Natural killer cell (primary cell): ENCODE measurements around the gene MAGEA4. TPM values are rescaled to one million over a fixed set of nuclear protein-coding genes. Genes with fewer than 3 reads are reported as not detected.

Experiments
- ATAC-seq, 3 donors: fragments of 150-1000 bp in 2 of 3; fragments of 200-7000 bp in 1 of 3; cut with Tn5 transposase; 1 replicate in 1 of 3; 2 replicates in 2 of 3; pipeline ENCODE4 v1.10.0; 2021; ENCODE audit warnings: mild to moderate bottlenecking in 2 of 3, moderate library complexity in 2 of 3
- DNase-seq, 2 donors: peaks; one replicate each; pipeline versions ENCODE4 v3.0.0 to v3.0.0-alpha.2; 2013 to 2021; ENCODE audit warnings: mixed read lengths in 1 of 2
- H3K27ac ChIP-seq: one replicate; pipeline ENCODE4 v1.5.1; 2013; ENCODE audit warnings: mild to moderate bottlenecking, low read length
- H3K27me3 ChIP-seq: one replicate; pipeline ENCODE4 v1.6.1; 2013; ENCODE audit warnings: low read length; ENCODE audit not compliant: control insufficient read depth, insufficient read depth
- H3K36me3 ChIP-seq: one replicate; pipeline ENCODE4 v1.6.1; 2013; ENCODE audit warnings: low read length; ENCODE audit not compliant: control insufficient read depth, insufficient read depth
- H3K4me1 ChIP-seq: one replicate; pipeline ENCODE4 v1.6.1; 2013; ENCODE audit warnings: low read length; ENCODE audit not compliant: control insufficient read depth, insufficient read depth
- H3K4me3 ChIP-seq: one replicate; pipeline ENCODE4 v1.5.1; 2013; ENCODE audit warnings: low read length
- H3K9me3 ChIP-seq: one replicate; pipeline ENCODE4 v1.6.1; 2013; ENCODE audit warnings: low read length; ENCODE audit not compliant: control insufficient read depth, insufficient read depth
- H3K27ac Mint-ChIP-seq, 2 donors: one replicate each; pipeline ENCODE4 v1.8.0; 2022; ENCODE audit warnings: mild to moderate bottlenecking in 2 of 2, mixed read lengths in 2 of 2, moderate library complexity in 1 of 2
- H3K27me3 Mint-ChIP-seq, 2 donors: one replicate each; pipeline ENCODE4 v1.8.0; 2022; ENCODE audit warnings: low read depth in 2 of 2, mixed read lengths in 2 of 2
- H3K36me3 Mint-ChIP-seq: one replicate; pipeline ENCODE4 v1.8.0; 2022; ENCODE audit warnings: mixed read lengths
- H3K4me1 Mint-ChIP-seq, 2 donors: one replicate each; pipeline ENCODE4 v1.8.0; 2022; ENCODE audit warnings: mixed read lengths in 2 of 2
- H3K4me3 Mint-ChIP-seq: one replicate; pipeline ENCODE4 v1.8.0; 2022; ENCODE audit warnings: mild to moderate bottlenecking, moderate library complexity, mixed read lengths
- H3K9me3 Mint-ChIP-seq, 2 donors: one replicate each; pipeline ENCODE4 v1.8.0; 2022; ENCODE audit warnings: mixed read lengths in 2 of 2
- WGBS: methylation state at CpG from one replicate; pipeline ENCODE4 v1.1.7; 2013; ENCODE audit warnings: missing lambda C conversion rate; ENCODE audit not compliant: insufficient coverage; 5-methylcytosine and 5-hydroxymethylcytosine counted together
- intact Hi-C: fragments of 100-400 bp; cut with micrococcal nuclease; formaldehyde crosslinking; loops from one replicate; pipeline ENCODE4 v1.14.2; 2022
- total RNA-seq, 4 donors: library from RNA; stranded (reverse); fragments of 120-200 nt in 1 of 4; gene quantifications; one replicate each; pipeline versions ENCODE4 v1.2.3 to v1.2.4, GENCODE V29; 2013 to 2022
- TF ChIP-seq, protein P1 (sequence below): fragments of 200-600 bp; IDR thresholded peaks from one replicate; pipeline ENCODE4 v1.8.0; 2022; ENCODE audit warnings: antibody characterized with exemption

The MAGEA4 gene
- total RNA-seq, 3 donors from 2014 or later (not counting 1 experiment from before 2014, with no cell fraction given) = not detected

DNA sequence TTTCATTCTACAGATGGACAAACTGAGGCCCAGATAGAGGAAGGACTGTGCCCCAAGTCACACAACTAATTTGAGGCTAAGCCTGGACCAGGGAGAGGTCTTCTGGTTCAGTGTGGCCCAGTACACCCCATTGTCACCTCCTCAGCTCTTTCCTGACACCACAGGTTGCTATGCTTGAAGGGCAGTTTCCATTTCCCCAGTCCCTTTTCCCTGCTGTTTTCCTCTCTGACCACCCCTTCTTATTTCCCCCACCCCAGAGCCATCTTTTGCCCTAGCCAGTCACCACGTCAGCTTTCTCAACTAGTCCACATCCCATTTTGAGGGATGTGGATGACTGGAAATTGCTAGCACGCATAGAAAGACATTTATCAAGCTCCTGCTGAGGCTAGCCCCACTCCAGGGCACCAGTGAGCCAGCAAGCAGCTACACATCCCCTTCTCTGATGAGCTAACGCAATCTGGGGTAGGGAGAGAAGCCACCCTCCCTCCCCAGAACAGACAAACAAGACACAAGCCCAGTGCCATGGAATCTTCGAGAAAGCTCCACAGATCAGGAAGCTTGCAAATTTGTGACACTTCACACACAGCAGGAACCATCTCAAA, 60.5 kb downstream of the MAGEA4 start:
- H3K4me1 Mint-ChIP-seq = no peaks in the 10 kb centered on the region
- DNase-seq (no peak), ATAC-seq (no peak)
- Histone ChIP-seq H3K27me3 (no peaks in the 10 kb centered on the region), H3K36me3 (no peaks in the 10 kb centered on the region), H3K9me3 (no peaks in the 10 kb centered on the region), H3K4me3 (no peak overlapping the region), H3K27ac (no peak overlapping the region), H3K4me1 (no peaks in the 10 kb centered on the region)
- 62% methylated on average over 3 of the region's 4 CpGs for WGBS
- intact Hi-C loops = no loop called here
- peaks cover 9 to 14% of the 10 kb centered on the region in 2 donors for H3K27me3 Mint-ChIP-seq
- no peak overlapping the region for H3K4me3 Mint-ChIP-seq
- H3K27ac Mint-ChIP-seq = no peak overlapping the region
- H3K9me3 Mint-ChIP-seq = no peaks in the 10 kb centered on the region
- H3K36me3 Mint-ChIP-seq = no peaks in the 10 kb centered on the region
- TF ChIP-seq, protein P1, sequence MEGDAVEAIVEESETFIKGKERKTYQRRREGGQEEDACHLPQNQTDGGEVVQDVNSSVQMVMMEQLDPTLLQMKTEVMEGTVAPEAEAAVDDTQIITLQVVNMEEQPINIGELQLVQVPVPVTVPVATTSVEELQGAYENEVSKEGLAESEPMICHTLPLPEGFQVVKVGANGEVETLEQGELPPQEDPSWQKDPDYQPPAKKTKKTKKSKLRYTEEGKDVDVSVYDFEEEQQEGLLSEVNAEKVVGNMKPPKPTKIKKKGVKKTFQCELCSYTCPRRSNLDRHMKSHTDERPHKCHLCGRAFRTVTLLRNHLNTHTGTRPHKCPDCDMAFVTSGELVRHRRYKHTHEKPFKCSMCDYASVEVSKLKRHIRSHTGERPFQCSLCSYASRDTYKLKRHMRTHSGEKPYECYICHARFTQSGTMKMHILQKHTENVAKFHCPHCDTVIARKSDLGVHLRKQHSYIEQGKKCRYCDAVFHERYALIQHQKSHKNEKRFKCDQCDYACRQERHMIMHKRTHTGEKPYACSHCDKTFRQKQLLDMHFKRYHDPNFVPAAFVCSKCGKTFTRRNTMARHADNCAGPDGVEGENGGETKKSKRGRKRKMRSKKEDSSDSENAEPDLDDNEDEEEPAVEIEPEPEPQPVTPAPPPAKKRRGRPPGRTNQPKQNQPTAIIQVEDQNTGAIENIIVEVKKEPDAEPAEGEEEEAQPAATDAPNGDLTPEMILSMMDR = no peak

DNA sequence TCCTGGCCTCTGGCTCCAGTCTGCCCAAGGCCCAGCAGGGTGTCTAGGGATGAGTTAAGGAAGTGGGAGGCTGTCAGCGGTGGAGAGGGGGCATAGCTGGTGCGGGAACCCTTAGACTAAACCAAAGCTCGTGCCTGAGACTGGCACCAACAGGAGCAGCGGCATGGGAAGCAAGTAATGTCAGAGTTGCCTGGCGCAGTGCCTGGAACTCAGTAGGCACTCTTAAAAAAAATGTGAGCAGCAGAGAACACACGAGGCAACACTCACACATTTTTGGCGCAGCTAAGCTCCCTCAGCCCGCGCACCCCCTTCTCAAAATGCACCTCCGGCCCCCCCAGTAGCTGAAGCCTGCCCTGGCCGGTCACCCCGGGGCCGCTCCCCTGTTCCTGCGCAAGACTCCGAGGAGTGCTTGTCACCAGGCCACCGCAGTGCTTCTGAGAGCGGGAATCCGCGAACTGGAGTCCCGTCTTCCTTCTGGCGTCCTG, 61.2 kb downstream of the MAGEA4 start:
- H3K27me3 ChIP-seq = no peaks in the 10 kb centered on the region
- no peaks in the 10 kb centered on the region for H3K9me3 ChIP-seq
- DNase-seq = no peak
- Mint-ChIP-seq H3K4me3 (no peak overlapping the region), H3K36me3 (no peaks in the 10 kb centered on the region), H3K27ac (no peak overlapping the region), H3K27me3 (peaks cover 9 to 14% of the 10 kb centered on the region in 2 donors), H3K4me1 (no peaks in the 10 kb centered on the region), H3K9me3 (no peaks in the 10 kb centered on the region)
- H3K36me3 ChIP-seq = no peaks in the 10 kb centered on the region
- no peak overlapping the region for H3K27ac ChIP-seq
- H3K4me3 ChIP-seq = no peak overlapping the region
- WGBS = 12% methylated on average over 21 of the region's 21 CpGs
- no peak for ATAC-seq
- intact Hi-C loops = no loop called here
- TF ChIP-seq, protein P1 = no peak
- no peaks in the 10 kb centered on the region for H3K4me1 ChIP-seq

Other genes starting within 250 kb of the MAGEA4 start
- not detected for gene PRRG3, start 217.4 kb upstream of the MAGEA4 start, total RNA-seq
- not detected for gene FATE1, start 196.9 kb upstream of the MAGEA4 start, total RNA-seq
- not detected for gene CNGA2, start 178.1 kb upstream of the MAGEA4 start, total RNA-seq
- not detected for gene GABRE, start 61.8 kb downstream of the MAGEA4 start, total RNA-seq
- gene MAGEA10, start 225.7 kb downstream of the MAGEA4 start, total RNA-seq = not detected